ENCODE measurements around the gene NASP. TPM values are rescaled to one million over a fixed set of nuclear protein-coding genes. Genes with fewer than 3 reads are reported as not detected.

The NASP gene
- total RNA-seq, 2 experiments from 2014 or later = 228 to 282 TPM

- DNase-seq (no peak), ATAC-seq (no peak)
- POLR2A ChIA-PET = no interaction called here
- Mint-ChIP-seq H3K36me3 (ENCODE audit: low read depth) (peaks cover 12% of the 10 kb centered on the region), H3K27me3 (no peaks in the 10 kb centered on the region), H3K9me3 (ENCODE audit: low read depth) (no peaks in the 10 kb centered on the region), H3K27ac (no peak overlapping the region), H3K4me3 (no peak overlapping the region), H3K4me1 (peaks cover 48% of the 10 kb centered on the region)
- CTCF ChIA-PET = interaction anchor here (1.0 kb wide), 1 partner anchor 10 kb away, joined by 3 read pairs; no protein-coding TSS in a partner anchor
- intact Hi-C loops (cut with DNase I, micrococcal nuclease) = no loop called here
Measured at GRCh38 chr1:45667321-45668111, 83.7 kb downstream of the NASP start.

Other genes starting within 250 kb of the NASP start
- 10 to 100 TPM; 29.8 to 42.3 TPM for gene TOE1, start 243.9 kb upstream of the NASP start, total RNA-seq
- gene MUTYH, start 243.6 kb upstream of the NASP start, total RNA-seq = 10 to 100 TPM; 48.6 to 53.7 TPM
- 1 to 10 TPM; 3.1 to 3.3 TPM for gene TESK2, start 92.9 kb upstream of the NASP start, total RNA-seq
- gene CCDC163, start 84.0 kb upstream of the NASP start, total RNA-seq = 1 to 10 TPM; 3.5 to 4.4 TPM
- gene MMACHC, start 83.7 kb upstream of the NASP start, total RNA-seq = 1 to 10 TPM; 8.1 to 9.6 TPM
- 100 to 1,000 TPM; 473 to 580 TPM for gene PRDX1, start 62.2 kb upstream of the NASP start, total RNA-seq
- 100 to 1,000 TPM; 140 to 181 TPM for gene AKR1A1, start 33.2 kb upstream of the NASP start, total RNA-seq
- 1 to 10 TPM; 1.0 to 1.6 TPM for gene CCDC17, start 40.0 kb downstream of the NASP start, total RNA-seq
- gene GPBP1L1, start 102.5 kb downstream of the NASP start, total RNA-seq = 100 to 1,000 TPM; 101 to 112 TPM
- 10 to 100 TPM; 30.2 to 44.3 TPM for gene TMEM69, start 104.1 kb downstream of the NASP start, total RNA-seq
- 10 to 100 TPM; 11.6 to 21.8 TPM for gene IPP, start 166.6 kb downstream of the NASP start, total RNA-seq
- gene MAST2, start 219.6 kb downstream of the NASP start, total RNA-seq = 10 to 100 TPM; 20.1 to 22.9 TPM